Fibroblast of skin of left quadriceps (primary cell): ENCODE results near the gene SYCE3.

Experiments used
- DNase-seq, 2 experiments: peaks; one replicate each; pipeline ENCODE4 v3.0.0-alpha.2; 2013; ENCODE audit warnings: low read depth in 2 of 2

SYCE3 gene

DNA sequence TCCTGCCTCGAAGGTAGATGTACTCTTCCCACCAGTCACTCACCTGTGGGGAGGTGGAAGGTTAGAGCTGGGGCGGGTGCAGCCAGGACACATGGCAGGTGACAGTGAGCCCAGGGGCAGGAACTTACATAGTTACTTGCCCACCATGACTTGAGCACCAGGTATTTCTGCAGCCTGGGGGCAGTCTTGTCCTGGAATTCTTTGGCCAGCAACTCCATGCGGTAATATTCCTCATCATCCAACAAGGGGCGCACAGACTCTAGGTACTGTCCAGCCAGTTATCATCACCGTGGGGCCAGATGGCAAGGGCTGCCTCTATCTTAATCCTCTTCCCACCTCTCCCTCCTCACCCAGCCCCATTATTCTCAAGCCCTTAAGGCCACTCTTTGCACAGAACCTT, 13.4 kb upstream of the SYCE3 start:
- DNase-seq: no peak

DNA sequence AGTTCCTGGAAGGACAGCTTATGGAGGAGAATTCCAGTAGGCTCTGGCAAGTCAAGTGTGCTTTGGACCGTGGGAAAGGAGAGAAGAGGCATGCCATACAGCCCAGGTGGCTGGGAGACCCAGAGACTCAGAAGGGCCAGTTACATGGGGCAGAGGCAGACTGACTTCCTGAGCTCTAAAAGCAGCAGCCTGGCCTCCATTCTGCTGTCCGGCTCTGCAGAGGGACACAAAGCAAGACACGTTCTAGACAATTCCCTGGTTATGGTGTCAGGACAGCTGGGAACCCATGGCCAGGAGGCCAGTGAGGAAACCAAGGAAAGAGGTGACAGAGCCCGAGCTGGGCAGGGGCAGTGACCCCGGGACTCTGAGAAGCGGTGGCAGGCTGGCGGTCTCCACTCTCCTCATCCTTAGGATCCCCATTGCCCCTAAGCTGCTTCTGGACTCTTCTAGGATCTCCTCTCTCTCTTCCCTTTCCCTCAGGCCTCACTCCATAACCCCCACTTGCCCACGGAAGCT, 12.8 kb upstream of the SYCE3 start:
- DNase-seq: no peak

DNA sequence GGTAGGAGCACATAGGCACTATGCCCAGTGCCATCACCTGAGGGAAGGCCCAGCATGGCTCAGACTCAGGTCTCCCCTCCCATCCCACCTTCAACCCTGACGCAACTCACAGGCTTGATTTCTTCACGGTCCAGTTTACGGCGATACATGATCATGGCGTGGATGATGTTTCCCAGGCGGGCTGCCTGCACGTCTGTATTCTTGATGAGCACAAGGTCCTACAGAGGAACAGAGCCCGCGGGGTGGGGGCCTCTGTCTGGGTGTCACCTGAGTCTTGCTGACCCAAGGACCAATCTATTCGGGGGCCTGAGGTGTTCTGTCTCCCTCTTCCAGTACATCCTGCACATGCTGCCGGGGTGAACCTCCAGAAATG, 11.7 kb upstream of the SYCE3 start:
- DNase-seq: no peak

DNA sequence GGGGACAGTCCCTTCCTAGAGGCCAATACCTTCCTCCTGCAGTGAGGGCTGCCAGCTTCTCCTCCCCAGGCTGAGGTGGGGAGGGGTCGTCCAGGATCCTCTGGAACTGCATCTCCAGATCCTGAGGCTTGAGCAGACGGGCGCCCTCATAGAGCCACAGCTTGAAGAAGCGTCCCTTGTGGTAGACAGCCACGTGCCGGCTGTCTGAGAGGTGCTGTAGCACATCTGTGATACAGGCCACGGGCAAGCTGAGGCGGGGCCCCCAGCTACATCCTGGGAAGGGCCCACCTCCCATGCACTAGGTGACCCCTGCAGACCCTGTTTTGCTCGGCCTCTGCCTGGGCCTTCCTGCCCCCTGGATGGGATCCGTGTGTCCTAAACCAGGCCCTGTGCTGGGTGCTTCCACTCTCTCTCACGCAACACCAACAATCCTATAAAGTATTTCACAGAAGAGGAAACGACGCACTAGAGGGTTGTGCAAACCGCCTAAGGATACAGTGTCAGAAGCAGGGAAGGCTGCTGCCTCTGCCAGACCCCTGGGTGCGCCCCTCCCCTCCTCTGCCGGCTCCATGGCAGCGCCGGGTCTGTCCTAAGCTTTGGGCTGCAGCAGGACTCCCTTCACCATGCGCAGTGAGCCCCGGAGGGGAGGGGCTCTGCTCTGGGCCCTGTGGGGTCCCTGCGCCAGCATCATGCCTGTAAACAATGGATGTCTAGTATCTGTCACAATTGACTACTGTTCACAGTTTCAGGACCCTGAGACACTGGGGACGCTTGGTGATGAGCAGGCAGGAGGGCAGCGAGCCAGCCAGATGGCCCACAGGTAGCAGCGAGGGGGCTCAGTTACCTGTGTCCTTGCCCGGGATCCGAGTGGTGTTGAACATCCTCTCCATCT, 11.0 kb upstream of the SYCE3 start:
- DNase-seq: no peak

DNA sequence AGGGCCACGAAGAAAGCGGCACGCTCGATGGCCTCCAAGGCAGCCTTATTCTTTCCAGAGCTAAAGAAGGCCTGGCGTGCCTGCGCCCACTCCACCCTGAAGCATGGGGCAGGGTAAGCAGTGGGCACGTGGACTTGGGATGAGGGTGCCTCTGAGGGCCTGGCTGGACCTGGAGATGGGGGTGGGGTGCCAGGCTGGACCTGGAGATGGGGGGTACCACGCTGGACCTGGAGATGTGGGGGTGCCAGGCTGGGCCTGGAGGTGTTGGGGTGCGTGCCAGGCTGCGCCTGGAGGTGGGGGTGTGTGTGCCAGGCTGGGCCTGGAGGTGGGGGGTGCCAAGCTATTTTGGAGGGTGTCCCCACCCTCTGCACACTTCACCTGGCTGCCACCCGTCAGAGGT, 10.2 kb upstream of the SYCE3 start:
- no peak for DNase-seq

DNA sequence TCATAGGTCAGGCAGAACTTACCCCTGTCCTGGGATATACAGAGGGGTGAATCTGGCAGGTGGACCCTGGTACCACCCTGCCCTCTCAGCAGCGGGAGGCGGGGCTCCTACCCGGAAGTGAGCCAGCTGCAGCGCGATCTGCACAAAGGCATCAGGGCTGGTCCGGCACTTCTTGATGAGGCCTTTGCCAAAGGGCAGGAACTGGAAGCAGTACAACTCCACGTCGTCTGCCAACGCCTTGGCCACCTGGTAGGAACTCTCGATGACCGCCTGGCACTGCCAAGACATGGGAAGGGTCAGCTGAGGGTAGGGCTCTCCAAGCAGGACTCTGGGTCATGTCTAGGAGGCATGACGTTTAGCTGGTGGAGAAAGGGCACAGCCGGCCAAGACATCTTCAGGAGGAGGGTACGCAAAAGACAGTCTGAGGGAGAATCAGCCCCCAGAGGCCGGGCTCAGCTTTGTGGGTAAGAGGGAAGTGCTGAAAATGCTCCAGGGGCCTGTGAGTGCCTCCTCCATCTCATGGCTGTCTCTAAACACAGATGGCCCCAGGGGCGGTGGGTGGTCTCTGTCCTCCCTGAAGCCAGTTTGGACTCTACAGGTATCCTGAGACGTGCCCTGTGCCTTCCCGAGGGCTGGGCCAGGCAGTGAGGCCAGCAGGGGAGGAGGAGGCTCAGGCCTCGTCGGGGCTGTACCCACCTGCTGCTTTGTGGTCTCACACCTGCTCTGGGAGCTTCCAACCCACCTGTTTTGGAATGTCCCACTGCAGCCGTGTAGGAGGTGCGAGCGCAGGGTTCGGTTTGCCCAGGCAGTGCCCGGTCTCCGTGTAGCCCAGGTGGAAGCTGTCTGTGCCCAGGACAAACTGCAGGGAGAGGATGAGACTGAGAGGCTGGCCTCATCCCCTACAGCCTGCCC, 8.8 kb upstream of the SYCE3 start:
- no peak for DNase-seq

DNA sequence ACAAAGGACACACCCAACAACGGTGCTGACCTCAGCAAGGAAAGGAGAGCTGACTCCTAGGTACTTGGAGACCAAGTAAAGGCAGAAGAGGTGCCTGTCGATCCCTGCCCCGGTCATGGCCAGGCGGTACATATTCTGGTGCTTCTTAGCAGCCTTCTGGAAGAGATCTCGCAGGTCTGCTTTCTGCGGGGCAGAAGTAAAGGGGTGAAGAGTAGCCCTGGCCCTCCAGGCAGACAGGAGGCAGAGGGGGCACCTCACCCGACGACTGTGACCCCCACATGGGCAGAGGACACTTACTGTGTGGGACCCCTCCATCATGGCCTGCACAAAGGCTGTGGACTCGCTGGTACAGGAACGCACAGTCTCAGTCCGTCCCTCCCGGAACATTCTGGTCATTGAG, 8.1 kb upstream of the SYCE3 start:
- no peak for DNase-seq

DNA sequence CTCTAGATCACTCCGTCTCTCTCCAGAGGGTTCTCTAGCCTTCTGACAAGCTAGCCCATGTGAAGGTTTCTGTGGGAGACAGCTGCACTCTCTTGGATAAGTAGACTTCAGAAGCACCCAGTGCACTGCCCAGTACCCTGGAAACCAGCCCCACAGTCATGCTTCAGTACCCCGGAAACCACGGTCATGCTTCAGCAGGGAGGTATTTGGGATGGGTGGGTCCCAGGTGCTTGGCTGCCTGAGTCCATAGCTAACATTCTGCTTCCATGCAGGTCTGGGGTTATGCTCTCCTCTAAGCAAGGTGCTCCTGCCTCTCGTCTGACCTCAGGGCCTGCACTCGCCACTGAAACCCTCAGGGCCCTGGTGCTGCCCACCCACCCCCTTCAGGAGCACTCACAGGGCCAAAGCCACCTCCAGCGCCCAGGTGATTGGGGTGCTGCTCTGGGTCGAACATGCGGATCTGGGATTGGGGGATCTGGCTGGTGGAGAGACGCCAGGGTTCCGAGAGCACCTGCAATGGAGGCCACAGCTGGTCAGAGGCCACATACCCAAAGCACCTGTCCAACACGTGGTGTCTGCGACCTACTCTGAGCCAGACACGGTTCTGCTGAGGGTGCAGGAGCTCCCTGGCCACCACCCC, 7.3 kb upstream of the SYCE3 start:
- no peak for DNase-seq

DNA sequence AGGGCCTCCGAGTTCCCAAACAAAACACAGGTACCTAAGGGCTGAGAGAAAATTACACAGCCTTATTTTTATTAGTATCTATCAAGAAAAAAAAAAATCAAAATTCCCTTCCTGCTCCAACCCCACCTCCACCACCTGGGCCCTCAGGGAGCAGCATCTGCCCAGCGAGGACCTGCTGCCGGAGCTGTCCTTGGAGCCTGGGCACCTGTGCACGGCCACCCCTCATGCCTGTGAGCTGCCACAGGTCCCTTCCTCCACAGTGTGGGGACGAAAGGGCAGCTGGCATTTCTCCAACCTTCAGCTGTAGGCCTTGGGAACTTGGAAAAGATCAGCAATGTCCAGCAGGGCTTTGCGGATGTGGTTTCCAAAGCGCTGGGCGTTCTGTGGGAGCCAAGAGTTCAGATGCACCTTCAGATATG, 6.3 kb upstream of the SYCE3 start:
- no peak for DNase-seq

DNA sequence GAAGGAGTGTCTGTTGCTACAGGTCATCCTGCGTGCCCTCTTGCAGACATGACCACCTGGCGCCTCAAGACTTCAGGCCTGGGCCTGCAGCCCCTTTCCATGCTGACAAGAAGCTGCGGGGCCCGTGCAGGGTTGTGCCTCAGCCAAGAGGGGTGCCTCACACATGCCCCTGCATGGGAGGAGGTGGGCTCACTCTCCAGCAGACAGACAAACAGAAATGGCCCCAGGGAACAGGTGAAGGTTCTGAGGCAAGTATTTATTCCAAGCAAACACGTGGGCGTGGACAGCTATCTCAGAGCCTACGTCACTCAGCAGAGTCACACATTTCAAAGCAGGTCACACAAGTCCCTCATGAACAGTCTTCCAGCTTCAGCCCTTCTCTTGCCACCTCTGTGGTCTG, 5.9 kb upstream of the SYCE3 start:
- DNase-seq: no peak

DNA sequence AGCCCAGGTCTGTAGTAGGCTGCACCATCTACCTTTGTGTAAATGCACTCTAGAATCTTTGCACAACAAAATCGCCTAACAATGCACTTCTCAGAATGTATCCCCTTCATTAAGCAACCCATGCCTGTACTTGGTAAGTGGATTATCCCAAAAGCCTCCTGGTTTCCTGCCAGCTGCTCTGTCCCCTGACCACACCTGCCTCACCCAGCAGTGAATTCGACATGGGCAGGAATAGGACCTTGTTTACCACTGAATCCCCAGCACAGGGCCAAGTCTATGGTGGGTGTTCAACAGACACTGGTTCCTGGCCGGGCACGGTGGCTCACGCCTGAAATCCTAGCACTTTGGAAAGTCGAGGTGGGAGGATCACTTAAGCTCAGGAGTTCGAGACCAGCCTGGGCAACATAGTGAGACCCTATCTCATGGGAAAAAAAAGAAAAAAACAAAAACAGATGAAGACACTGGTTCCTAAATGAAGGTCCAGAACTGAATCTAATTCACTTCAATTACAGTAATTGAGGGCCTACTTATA, 5.1 kb upstream of the SYCE3 start:
- DNase-seq: no peak

DNA sequence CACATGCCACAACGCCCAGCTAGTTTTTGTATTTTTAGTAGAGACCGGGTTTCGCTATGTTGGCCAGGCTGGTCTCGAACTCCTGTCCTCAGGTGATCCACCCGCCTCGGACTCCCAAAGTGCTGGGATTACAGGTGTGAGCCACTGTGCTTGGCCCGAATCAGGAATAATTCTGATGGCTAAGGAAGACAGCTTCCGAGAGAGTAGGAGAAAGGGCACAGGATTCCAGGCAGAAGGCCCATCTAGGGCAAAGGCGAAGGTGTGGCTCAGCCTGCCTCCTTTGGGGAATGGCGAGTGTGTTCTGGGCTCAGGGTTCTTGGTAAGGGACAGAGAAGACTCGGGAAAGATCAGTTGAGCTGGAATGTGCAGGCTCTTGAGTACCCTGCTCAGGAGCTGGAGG, 1.6 kb upstream of the SYCE3 start:
- DNase-seq: no peak

DNA sequence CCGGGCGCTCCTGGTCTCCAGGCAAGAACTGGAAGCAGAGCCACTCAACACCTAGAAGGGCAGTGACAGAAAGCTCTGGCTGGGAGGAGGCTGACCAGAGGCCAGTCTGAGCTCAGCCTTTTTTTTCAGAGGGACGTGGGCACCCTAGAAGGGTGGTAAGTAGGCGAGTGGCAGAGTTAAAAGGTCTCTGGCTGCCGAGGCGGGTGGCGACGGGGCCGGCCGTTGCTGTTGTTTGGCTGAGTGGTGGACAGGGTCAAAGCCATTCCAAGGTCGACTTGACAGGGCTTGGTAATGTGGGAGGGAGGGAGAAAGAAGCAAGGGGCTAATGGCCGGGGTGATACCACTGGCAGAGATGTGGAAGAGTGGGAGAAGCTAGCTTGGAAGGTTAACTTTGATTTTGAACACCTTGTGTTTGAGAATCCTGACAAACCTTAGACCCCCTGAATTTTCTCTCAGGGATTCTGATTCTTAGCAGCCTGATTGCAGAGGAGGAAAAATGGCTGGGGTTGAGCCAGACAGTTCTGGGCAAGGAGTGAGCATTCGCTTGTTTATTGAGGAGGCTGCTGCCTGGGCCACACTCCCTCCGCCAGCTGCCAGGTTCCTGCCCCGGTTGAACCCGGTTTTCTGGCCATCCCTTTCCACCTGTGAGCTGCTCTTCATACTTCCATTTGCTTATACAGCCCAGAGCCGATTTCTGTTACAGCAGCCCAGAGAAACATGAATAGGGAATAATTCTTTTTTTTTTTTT, 868 bp upstream of the SYCE3 start:
- no peak for DNase-seq

DNA sequence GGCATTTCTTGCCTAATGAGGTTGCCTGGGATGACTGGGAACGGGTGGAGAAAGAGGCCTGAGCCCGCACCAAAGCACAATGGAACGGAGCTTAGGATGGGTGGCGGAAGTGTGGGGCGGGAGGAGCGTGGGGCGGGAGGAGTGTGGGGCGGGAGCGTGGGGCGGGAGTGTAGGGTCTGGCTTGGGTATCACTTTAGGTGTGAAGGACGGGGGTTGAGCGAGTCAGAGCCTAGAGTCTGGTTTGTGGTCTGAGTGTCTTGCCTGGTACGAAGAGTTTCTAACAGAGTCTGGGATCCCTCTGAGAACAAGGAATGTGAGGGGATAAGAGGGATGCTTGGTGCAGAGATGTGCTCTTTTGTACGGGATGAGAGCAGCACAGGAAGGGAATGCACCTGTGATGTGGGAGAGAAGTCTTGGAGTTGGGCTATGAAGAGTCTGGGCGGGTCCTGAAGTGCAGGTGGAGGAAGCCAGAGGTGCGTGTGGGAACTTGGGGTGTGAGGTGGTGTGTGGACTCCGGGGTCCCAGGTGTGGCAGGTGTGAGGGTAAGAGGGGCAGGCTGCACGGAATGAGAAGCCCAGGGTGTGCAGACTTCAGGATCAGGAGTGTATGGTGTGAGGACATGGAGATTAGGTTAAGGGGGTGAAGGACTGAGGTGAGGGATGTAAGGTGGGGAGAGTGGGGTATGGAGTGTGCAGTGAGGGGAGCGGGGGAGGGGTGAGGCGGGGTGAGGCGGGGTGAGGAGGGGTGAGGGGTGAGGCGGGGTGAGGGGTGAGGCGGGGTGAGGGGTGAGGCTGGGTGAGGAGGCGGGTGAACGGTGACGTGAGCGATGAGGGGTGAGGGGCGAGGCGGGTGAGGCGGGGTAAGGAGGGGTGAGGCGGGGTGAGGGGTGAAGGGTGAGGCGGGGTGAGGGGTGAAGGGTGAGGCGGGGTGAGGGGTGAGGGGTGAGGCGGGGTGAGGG, 1.0 kb downstream of the SYCE3 start:
- no peak for DNase-seq

DNA sequence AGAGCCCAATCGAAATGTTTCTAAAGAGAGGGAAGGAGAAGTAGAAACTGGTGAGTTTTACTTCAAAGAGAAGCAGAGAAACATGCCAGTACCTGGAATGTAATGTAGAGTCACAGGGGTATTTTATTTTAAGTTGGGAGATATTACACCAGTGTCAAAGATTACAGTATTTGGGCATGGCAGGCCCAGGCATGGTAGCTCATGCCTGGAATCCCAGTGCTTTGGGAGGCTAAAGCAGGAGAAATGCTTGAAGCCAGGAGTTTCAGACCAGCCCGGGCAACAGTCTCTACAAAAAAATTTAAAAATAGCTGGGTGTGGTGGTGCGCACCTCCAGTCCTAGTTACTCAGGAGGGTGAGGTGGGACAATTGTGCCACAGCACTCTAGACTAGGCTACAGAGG, 2.7 kb downstream of the SYCE3 start:
- no peak for DNase-seq

DNA sequence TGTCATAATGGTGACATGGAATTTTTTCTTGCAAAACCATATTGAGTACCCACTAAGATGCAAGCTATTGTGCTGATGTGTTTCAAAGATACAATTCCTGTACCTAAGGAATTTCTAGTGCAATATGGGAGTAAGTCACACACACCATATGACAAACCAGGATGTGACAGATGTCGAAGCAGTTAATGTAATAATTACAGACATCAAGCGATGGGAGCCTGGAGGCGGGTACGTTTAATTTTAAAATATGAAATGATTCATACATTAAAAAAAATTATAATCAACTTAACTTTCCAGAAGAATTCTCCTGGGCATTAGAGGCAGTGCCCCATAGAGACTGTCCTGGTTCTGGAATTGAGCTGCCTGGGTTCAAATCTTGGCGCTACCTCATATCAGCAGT, 6.0 kb downstream of the SYCE3 start:
- DNase-seq: no peak

DNA sequence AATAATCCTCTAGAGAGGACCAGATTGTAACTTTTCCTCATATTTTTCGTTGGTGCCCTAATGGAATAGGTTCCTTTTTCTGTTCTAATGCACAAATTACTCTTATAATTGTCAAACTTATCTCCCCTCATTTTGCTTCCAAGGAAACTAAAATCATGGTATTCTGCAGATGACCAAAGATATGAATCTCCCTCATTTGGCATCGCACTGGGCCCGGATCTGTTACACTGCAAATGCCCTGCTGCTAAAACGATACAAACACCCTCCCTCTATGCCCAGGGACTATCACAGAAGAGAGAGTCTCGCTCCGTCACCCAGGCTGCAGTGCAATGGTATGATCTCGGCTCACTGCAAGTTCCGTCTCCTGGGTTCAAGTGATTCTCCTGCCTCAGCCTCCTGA, 9.4 kb downstream of the SYCE3 start:
- no peak for DNase-seq

DNA sequence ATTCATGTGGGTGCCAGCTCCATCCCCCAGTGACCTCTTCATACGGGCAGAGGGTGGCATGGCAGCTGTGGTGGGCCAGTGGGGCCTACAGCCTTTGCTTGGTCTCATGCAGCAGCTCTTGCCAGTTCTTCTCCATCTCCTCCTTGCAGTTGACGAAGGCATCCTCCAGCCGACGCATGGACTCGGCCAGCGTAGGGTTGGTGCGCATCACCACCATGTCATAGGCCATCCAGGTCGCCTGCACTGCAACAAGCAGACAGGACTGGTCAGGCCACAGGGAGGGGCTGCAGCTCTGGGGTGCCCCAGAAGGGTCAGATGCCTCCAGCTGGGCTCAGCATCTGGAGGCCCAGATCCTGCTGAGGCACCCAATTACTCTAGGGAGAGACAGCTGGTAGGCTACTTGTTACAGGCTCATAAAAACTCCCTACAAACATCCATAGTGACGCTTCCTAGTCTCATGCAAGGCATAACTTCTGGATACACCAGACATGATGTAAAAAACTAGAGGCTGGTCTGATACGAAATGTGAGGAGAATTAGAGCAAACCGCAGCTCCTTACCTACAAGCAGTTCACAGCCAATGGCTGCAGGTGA, 11.5 kb downstream of the SYCE3 start:
- DNase-seq: no peak

DNA sequence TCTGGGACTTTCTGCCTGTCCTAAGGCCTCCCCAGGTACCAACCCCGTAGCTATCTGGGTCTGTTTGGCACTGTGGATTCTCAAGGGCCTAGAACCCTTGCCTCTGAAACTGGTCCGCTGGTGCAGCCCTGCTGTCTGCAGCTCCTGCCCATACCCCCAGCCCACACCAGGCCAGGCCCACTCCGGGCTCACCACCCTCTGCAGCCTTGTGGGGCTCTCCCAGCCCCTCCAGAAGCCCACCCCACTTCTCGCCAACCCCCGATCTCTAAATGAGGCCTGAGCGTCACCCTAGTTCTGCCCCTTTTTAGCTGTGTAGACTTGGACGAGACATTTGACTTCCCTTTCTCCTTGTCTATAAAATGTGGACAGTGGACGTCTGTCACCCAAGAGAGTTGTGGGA, 12.3 kb downstream of the SYCE3 start:
- DNase-seq: no peak
